ENCODE results near the gene PHF12.
A peak's percentile ranks its signal among the peaks of the same experiment; 100 is the strongest.

Gene PHF12

DNA sequence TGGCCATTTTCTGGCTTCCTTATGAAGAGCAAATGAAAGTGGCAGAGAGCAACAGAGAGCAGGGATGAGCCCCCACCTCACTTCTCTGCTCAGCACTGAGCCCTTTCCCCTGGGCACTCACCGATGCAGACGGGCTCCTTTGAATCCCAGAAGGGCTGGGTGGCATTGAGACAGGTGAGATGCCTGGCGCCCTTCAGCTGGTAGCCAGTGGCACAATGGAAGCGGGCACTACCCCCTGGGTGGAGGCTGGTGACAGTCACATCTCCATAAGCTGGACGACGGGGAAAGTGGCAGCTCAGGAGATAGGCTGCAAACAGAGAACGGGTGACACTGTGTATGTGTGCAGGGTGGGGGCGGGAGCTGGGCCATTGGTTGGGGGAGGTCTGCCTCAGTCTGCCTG, 12.5 kb upstream of the PHF12 start:
- H3K27me3 Mint-ChIP-seq: peaks cover 2% of the 10 kb centered on the region
- no peaks in the 10 kb centered on the region for H3K4me1 Mint-ChIP-seq
- H3K4me3 Mint-ChIP-seq: no peak overlapping the region
- no peaks in the 10 kb centered on the region for H3K9me3 Mint-ChIP-seq
- H3K36me3 Mint-ChIP-seq: no peaks in the 10 kb centered on the region
- H3K27ac Mint-ChIP-seq: no peak overlapping the region

DNA sequence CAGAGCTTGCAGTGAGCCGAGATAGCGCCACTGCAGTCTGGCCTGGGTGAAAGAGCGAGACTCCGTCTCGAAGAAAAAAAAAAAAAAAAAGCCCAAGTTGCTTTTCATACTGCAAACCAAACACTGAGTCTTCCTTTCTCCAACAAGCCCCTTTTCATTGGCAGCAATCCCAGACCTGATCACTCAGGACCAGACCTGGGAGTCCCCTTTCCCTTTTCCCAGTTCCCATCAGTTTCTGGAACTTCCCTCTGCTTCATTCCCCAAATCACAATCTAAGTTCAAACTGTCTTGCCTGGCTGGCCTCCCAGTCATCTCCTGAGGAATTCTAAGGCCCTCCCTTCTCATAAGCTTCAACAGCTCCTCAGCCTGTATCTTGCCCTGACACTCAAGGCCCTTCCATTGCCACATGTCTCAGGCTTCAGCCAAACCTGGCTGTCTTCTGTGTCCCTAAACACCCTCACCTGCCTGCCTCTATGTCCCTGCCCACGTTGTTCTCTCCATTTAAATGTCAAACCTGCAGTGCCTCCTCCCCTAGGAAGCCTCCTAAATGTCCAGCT, 11.8 kb upstream of the PHF12 start:
- H3K9me3 Mint-ChIP-seq: no peaks in the 10 kb centered on the region
- peaks cover 2% of the 10 kb centered on the region for H3K27me3 Mint-ChIP-seq
- no peaks in the 10 kb centered on the region for H3K4me1 Mint-ChIP-seq
- no peaks in the 10 kb centered on the region for H3K36me3 Mint-ChIP-seq
- no peak overlapping the region for H3K27ac Mint-ChIP-seq
- H3K4me3 Mint-ChIP-seq: no peak overlapping the region

DNA sequence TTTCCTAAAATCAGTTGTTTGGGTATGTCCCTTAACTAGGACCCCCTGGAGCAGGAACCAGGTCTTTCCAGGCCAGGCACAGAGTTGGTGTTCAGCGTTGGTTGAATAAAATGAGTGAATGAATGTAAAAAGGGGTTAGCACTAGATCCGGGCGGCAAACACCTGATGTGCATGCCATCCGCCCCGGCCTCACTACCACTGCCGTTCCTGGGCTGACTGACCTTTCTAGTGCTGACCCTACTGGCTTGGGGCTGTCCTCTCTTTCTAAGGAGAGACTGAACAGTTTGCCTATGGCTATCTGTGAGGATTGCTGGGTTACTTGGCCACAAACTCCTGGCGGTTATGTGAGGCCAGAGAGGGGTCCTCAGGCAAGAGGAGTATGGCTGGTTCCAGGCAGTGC, 10.1 kb upstream of the PHF12 start:
- Mint-ChIP-seq H3K36me3 (no peaks in the 10 kb centered on the region), H3K9me3 (no peaks in the 10 kb centered on the region), H3K4me1 (no peaks in the 10 kb centered on the region), H3K27ac (no peak overlapping the region), H3K4me3 (no peak overlapping the region), H3K27me3 (peaks cover 2% of the 10 kb centered on the region)

DNA sequence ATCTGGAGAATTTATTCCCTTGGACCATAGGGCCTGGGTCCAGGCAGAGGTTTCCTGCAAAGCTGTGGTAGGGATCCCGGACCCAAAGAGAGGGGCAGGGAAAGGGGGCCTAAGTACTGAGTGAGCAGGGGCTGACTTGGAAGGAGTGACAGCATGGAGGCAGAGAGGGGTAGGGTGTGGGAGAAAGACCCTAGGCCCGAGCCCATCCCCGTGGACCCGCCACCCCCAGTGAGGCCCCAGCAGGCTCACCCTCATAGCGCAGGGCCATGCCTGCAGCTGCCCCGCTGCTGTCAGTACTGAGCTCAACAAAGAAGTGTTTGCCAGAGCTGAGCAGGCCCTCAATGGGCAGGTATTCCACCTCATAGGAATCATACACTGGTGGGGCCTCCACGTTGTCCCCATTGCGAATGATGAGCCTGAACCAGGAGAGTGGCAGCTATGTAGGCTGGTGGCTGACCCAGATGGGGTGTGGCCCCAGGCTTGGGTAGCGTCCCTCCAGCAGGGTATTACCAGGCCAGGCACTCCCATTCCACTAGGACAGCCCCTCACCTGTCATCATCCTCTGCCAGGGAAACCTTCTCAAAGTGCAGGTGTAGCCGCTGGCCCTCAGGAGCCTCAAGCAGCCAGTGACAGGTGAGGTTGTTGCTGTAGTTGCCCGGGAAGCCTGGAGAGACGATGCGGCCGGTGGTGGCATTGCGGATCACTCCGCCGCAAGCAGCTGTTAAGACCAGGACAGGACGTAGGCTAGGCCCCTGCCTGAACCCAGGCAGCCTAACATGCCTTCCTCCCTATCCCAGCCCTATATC, 9.1 kb upstream of the PHF12 start:
- Mint-ChIP-seq H3K27ac (no peak overlapping the region), H3K9me3 (no peaks in the 10 kb centered on the region), H3K4me3 (no peak overlapping the region), H3K4me1 (no peaks in the 10 kb centered on the region), H3K36me3 (no peaks in the 10 kb centered on the region), H3K27me3 (peaks cover 2% of the 10 kb centered on the region)

DNA sequence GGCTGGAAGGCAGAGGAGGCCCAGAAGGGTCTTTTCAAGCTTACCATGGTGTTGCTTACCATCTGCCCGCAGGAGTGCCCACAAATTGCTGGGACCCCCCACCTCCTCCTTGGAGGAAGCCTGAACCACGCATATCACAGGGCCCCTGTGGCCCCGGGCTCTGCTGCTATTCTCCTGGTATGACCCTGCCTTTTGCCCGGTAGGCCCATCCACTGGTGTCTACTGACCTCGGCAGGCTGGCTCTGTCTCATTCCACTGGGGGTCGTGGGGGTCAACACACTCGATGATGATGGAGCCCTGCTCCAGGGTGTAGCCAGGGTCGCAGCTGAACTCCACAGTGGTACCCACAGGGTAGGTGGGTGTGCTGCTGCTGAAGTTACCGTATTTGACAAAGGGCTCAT, 8.2 kb upstream of the PHF12 start:
- no peaks in the 10 kb centered on the region for H3K9me3 Mint-ChIP-seq
- no peaks in the 10 kb centered on the region for H3K36me3 Mint-ChIP-seq
- no peak overlapping the region for H3K27ac Mint-ChIP-seq
- no peak overlapping the region for H3K4me3 Mint-ChIP-seq
- no peaks in the 10 kb centered on the region for H3K4me1 Mint-ChIP-seq
- peaks cover 2% of the 10 kb centered on the region for H3K27me3 Mint-ChIP-seq

DNA sequence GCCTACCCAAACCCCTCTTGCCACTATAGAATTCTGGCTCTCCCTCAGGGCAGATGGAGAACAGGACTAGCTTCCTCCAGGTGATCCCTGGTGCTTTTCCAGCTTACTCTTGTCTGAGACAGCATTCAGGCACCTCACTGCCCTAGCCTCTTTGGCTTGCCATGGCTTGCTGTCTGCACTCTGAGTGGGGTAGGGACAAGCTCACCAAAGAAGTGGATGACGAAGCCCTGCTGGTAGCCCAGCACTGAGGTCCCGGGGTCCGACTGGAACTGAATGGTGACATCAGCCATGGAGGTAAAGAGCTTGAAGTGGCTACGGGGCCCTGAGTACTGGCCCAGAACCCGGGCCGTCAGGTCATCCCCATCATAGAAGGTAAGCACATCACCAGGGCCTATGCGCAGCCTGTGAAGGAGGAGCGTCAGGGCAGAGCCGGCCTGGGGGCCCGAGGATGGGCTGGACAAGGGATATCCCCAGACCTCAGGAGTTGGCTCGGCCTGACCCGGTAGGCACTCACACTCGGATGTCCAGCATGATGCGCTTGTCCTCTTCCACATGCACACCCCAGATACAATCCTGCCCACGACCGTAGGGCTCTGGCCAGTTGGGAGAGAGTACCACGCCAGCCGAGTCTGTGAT, 7.6 kb upstream of the PHF12 start:
- Mint-ChIP-seq H3K9me3 (no peaks in the 10 kb centered on the region), H3K27ac (no peak overlapping the region), H3K27me3 (peaks cover 2% of the 10 kb centered on the region), H3K4me1 (no peaks in the 10 kb centered on the region), H3K4me3 (no peak overlapping the region), H3K36me3 (no peaks in the 10 kb centered on the region)

DNA sequence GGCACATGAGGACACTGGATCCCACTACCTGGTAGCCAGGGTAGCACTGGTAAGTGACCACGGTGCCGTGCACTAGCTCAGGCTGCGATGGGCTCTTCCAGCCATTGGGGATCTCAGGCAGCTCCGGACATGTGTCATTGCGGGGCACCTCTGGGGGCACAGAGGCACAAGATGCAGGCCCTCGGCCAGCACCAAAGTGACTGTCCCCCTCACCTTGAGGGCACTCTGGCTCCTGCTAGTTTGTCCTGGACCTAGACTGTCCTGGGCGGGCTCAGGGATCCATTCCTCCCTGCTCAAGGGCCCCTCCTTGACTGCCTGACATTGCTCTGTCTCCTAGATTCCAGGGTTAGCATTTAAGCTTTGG, 6.7 kb upstream of the PHF12 start:
- Mint-ChIP-seq H3K27me3 (no peaks in the 10 kb centered on the region), H3K36me3 (no peaks in the 10 kb centered on the region), H3K27ac (no peak overlapping the region), H3K4me1 (no peaks in the 10 kb centered on the region), H3K4me3 (no peak overlapping the region), H3K9me3 (no peaks in the 10 kb centered on the region)

DNA sequence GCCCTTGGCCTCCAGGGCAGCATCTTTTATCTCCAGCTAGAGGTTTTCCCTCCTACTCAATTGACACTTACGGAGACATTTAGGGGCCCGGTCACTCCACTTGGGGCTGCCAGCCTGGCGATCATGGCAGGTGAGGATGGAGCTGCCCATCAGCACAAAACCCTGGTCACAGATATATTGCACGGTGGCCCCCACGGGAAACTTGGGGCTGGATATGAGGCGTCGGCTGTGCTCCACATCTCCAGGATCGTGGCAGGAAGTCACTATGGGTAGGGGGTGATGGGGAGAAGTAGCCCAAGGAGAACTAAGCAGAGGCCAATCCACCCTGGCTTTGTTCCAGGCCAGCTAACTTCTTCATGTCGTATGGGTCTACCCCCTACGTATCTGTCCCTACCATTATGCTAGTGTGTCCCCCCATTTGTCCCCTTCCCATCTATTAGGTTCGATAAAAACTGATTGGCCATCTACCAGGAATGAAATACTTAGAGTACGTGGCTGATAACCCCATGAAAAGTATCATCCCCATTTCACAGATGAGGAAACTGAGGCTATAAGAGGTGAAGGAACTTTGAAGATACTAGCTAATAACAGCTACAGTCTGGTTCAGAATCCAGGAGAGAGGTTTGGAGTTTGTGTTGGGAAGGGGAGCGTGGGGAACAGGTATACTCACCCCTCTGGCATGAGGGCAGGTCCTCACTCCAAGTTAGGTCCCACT, 6.1 kb upstream of the PHF12 start:
- no peaks in the 10 kb centered on the region for H3K27me3 Mint-ChIP-seq
- no peaks in the 10 kb centered on the region for H3K4me1 Mint-ChIP-seq
- H3K9me3 Mint-ChIP-seq: no peaks in the 10 kb centered on the region
- no peak overlapping the region for H3K27ac Mint-ChIP-seq
- no peak overlapping the region for H3K4me3 Mint-ChIP-seq
- no peaks in the 10 kb centered on the region for H3K36me3 Mint-ChIP-seq

DNA sequence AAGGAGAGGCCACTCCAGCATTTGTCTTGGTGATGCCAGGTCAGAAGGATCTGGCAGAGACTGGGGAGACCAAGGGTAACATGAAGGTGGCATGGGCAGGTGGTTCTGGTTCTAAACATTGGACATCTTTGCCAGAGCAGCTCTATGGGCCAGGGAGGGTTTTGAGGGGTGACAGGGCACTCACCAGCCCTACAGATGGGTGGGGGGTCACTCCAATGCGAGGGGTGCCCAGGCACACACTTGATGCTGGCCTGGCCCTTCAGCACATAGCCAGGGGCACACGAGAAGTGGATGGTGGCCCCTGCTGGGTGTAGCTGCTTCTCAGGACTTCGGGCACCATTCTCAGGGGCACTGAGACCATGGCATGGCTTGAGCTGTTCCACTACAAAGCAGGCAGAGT, 5.5 kb upstream of the PHF12 start:
- Mint-ChIP-seq H3K27me3 (no peaks in the 10 kb centered on the region), H3K4me3 (no peak overlapping the region), H3K9me3 (no peaks in the 10 kb centered on the region), H3K4me1 (no peaks in the 10 kb centered on the region), H3K36me3 (no peaks in the 10 kb centered on the region), H3K27ac (no peak overlapping the region)

DNA sequence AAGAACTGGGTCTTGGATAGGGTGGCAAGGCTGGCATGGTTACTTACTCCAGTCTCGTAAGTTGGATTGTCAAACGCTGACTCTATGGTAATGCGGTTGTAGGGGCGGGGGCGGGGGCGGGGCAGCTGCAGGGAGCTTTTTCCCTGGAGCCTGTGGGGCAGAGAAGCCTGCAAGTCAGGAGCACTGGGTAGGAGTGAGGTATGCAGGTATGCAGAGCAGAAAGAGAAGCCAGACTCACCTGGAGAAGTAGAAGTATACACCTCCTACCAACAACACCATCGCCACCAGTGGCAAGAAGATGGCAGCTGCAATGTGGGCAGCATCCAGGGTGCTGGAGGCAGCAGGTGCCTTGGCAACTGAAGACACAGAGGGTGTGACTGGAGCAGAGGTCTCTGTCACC, 4.8 kb upstream of the PHF12 start:
- no peaks in the 10 kb centered on the region for H3K27me3 Mint-ChIP-seq
- H3K4me1 Mint-ChIP-seq: no peaks in the 10 kb centered on the region

DNA sequence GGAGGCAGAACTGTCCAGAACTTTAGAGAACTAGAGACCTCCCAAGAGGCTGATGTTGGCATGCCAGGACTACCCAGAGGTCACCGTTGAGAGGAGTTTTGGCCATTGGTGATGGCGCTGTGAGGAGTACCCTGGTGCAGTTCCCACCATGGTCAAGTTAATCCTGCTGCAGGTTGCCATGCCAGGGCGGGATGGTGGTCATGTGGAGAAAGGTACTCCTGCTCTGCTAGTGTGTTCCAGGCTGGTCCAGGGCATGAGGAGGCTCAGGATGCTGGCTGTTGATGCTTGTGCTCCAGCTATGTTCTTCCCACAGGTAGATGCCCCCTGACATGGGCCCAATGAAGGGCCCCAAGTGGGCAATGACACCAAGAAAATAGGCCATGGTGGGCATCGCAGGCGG, 4.1 kb upstream of the PHF12 start:
- no peaks in the 10 kb centered on the region for H3K27me3 Mint-ChIP-seq
- H3K36me3 Mint-ChIP-seq: no peaks in the 10 kb centered on the region

More for the DNA sequence above, 4.8 kb upstream of the PHF12 start:
- Mint-ChIP-seq H3K9me3 (no peaks in the 10 kb centered on the region), H3K36me3 (no peaks in the 10 kb centered on the region), H3K4me3 (no peak overlapping the region), H3K27ac (no peak overlapping the region)

DNA sequence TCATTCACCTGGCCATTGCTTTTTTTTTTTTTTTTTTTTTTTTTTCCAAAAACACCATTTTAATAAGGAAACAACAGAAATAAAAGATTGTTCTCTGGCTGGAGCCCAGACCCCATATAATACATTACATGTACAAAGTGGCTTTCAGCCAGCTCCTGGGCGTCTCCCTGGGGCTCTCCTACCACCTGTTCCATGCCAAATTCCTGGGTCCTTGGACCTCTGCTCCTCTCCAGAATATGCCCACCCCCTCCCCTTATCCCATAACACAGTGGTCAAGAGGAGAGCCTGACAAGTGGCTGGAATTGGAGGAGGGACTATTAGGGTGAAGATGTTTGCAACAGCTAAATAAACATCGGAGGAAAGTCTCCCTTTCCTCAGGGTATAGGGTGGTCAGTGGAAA, 3.6 kb upstream of the PHF12 start:
- H3K27ac Mint-ChIP-seq: no peak overlapping the region
- no peaks in the 10 kb centered on the region for H3K4me1 Mint-ChIP-seq
- no peaks in the 10 kb centered on the region for H3K27me3 Mint-ChIP-seq
- no peaks in the 10 kb centered on the region for H3K9me3 Mint-ChIP-seq
- H3K4me3 Mint-ChIP-seq: no peak overlapping the region
- no peaks in the 10 kb centered on the region for H3K36me3 Mint-ChIP-seq

More for the DNA sequence above, 4.1 kb upstream of the PHF12 start:
- Mint-ChIP-seq H3K4me3 (no peak overlapping the region), H3K27ac (no peak overlapping the region), H3K9me3 (no peaks in the 10 kb centered on the region), H3K4me1 (no peaks in the 10 kb centered on the region)

DNA sequence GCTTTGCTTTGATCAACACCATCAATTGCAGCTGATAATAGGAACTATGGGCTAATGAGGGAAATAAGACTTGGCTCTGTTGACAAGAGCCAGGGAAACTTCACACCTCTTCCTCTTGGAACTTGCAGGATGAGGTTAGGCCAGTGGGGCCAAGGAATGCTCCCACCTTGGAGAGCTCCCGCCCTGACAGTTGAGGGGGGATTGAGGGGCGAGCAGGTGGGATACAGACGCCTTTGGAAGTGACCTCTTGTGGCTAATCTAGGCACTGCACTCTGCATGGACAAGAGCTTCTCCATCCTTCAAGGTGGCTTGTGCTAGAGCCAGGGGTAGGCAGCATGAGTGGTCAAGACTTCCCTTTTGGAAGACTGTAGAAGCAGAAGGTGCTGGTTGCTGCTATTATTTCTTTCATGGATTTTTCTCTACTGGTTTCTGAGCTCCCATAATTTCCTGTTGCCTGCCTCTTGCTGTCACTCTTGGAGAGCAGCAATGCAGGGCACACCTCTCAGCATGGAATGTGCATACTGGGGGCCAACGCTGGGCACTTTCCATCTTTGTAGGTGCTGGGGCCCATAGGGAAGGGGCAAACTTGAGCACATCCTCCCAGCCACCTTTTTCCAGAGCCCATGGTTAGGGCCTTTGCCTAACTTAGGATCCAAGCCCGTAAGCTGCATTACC, 2.3 kb upstream of the PHF12 start:
- peaks cover 3% of the 10 kb centered on the region for H3K4me1 Mint-ChIP-seq
- H3K36me3 Mint-ChIP-seq: no peaks in the 10 kb centered on the region
- H3K9me3 Mint-ChIP-seq: no peaks in the 10 kb centered on the region
- H3K27ac Mint-ChIP-seq: peak overlapping the region; percentile 41
- no peaks in the 10 kb centered on the region for H3K27me3 Mint-ChIP-seq
- H3K4me3 Mint-ChIP-seq: no peak overlapping the region

DNA sequence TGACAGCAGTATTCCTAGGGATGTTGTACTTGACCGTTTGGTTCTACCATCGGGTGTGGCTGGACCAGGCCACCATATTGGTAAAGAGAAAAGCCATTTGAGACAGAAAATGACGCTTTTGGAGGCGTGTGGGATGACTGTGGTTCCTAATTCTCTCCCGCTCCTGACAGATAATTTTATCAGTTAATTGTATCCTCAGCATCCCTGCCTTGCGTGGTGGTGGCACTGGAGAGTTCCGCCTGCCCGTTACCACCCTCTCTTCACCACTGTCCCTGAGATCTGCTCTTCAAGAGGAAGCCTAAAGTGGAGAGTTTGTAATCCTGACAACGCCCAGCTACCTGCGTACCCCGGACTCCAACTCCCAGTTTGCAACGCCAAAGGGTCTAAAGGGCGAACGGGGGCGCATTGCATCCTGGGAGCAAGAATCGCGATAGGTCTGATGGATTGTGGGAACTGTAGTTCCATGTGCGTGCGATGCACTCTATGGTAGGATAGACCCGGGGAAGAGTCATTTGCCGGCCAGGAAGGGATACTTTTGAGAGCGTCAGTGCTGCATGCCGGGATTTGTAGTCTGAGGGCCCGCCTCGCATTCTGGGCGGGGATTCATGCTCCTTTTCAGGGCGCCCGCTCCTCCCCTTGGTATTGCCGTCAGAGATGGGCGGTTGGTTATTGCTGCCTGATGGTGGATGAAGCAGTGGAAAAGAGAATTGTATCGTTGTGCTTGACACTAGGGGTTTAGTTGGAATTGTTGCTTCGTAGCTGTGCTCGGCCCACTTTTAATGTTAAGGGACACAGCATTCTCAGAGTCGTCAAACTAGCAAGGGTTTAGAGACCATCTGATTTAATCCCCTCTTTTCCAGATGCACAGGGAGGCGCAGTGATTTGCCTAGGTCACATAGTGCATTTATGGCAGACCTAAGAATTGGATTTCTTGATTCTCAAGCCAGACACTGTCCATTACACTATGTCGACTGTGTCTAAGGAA, 965 bp upstream of the PHF12 start:
- Mint-ChIP-seq H3K4me3 (no peak overlapping the region), H3K4me1 (peaks cover 16% of the 10 kb centered on the region), H3K27me3 (no peaks in the 10 kb centered on the region), H3K9me3 (no peaks in the 10 kb centered on the region), H3K27ac (no peak overlapping the region), H3K36me3 (peaks cover 3% of the 10 kb centered on the region)
